Mesenchymal stem cell (in vitro differentiated cells and primary cell): ENCODE data around the gene HPRT1.

ENCODE experiments used
- DNase-seq: peaks from one replicate; pipeline ENCODE4 v3.0.0-alpha.2; 2013
- H2AFZ ChIP-seq: one replicate; pipeline ENCODE4 v1.6.1; 2013; ENCODE audit warnings: low read depth, mild to moderate bottlenecking, control low read depth, inconsistent platforms, low read length, moderate library complexity
- H2AK5ac ChIP-seq: 2 replicates; pipeline ENCODE4 v1.6.1; 2013; ENCODE audit warnings: low read length, moderate library complexity, mild to moderate bottlenecking, inconsistent platforms; ENCODE audit not compliant: severe bottlenecking
- H2BK120ac ChIP-seq: one replicate; pipeline ENCODE4 v1.6.1; 2013; ENCODE audit warnings: low read depth, mild to moderate bottlenecking, inconsistent platforms, low read length, moderate library complexity
- H2BK12ac ChIP-seq, 2 experiments: one replicate each; pipeline ENCODE4 v1.6.1; 2013; ENCODE audit warnings: inconsistent platforms in 2 of 2, low read length in 2 of 2, mild to moderate bottlenecking in 2 of 2, moderate library complexity in 2 of 2, control low read depth in 1 of 2
- H2BK15ac ChIP-seq: one replicate; pipeline ENCODE4 v1.6.1; 2013; ENCODE audit warnings: mild to moderate bottlenecking, low read depth, inconsistent platforms; ENCODE audit not compliant: poor library complexity, severe bottlenecking
- H2BK5ac ChIP-seq: 2 replicates; pipeline ENCODE4 v1.6.1; 2013; ENCODE audit warnings: low read depth, mild to moderate bottlenecking, low read length, control low read depth, inconsistent platforms; ENCODE audit not compliant: poor library complexity, severe bottlenecking
- H3K14ac ChIP-seq, 2 experiments: one replicate each; pipeline ENCODE4 v1.6.1; 2013; ENCODE audit warnings: inconsistent platforms in 2 of 2, low read length in 2 of 2, control low read depth in 1 of 2, mild to moderate bottlenecking in 1 of 2, moderate library complexity in 1 of 2
- H3K18ac ChIP-seq, 2 experiments: one replicate each; pipeline ENCODE4 v1.6.1; 2013; ENCODE audit warnings: inconsistent platforms in 2 of 2, low read length in 2 of 2, control low read depth in 1 of 2, low read depth in 1 of 2, mild to moderate bottlenecking in 1 of 2
- H3K23ac ChIP-seq, 2 experiments: one replicate each; pipeline ENCODE4 v1.6.1; 2013; ENCODE audit warnings: inconsistent platforms in 2 of 2, low read length in 2 of 2, mild to moderate bottlenecking in 2 of 2, moderate library complexity in 2 of 2, control low read depth in 1 of 2
- H3K27ac ChIP-seq: 2 replicates; pipeline ENCODE4 v1.5.1; 2013; ENCODE audit warnings: mild to moderate bottlenecking, moderate library complexity, low read length, control low read depth, inconsistent platforms; ENCODE audit not compliant: poor library complexity, severe bottlenecking
- H3K27me3 ChIP-seq, 2 experiments: 2 replicates each; pipeline versions ENCODE4 v1.6.1 to v1.7.0; 2013; ENCODE audit warnings: low read length in 2 of 2, mild to moderate bottlenecking in 2 of 2, moderate library complexity in 2 of 2, control low read depth in 1 of 2, inconsistent platforms in 1 of 2; ENCODE audit not compliant: control insufficient read depth in 1 of 2, insufficient read depth in 1 of 2
- H3K36me3 ChIP-seq, 2 experiments: 2 replicates each; pipeline versions ENCODE4 v1.6.1 to v1.7.0; 2013; ENCODE audit warnings: low read length in 2 of 2, control low read depth in 1 of 2, inconsistent platforms in 1 of 2, low read depth in 1 of 2, mild to moderate bottlenecking in 1 of 2; ENCODE audit not compliant: insufficient read depth in 2 of 2, control insufficient read depth in 1 of 2
- H3K4ac ChIP-seq, 2 experiments: one replicate each; pipeline ENCODE4 v1.6.1; 2013; ENCODE audit warnings: inconsistent platforms in 2 of 2, low read length in 2 of 2, mild to moderate bottlenecking in 2 of 2, moderate library complexity in 2 of 2, control low read depth in 1 of 2, low read depth in 1 of 2
- H3K4me1 ChIP-seq: 2 replicates; pipeline ENCODE4 v1.6.1; 2013; ENCODE audit warnings: low read depth, low read length, control low read depth; ENCODE audit not compliant: control insufficient read depth, insufficient read depth
- H3K4me2 ChIP-seq: 2 replicates; pipeline ENCODE4 v1.6.1; 2013; ENCODE audit warnings: low read length, mild to moderate bottlenecking, inconsistent platforms; ENCODE audit not compliant: poor library complexity, severe bottlenecking
- H3K4me3 ChIP-seq, 2 experiments: 2 replicates each; pipeline versions ENCODE4 v1.5.1 to v1.7.0; 2013; ENCODE audit warnings: low read length in 2 of 2, mild to moderate bottlenecking in 2 of 2, control low read depth in 1 of 2, low read depth in 1 of 2; ENCODE audit not compliant: insufficient read depth in 1 of 2
- H3K79me1 ChIP-seq: replicated peaks from 2 replicates; pipeline ENCODE4 v1.6.1; 2013; ENCODE audit warnings: mild to moderate bottlenecking, control low read depth, low read length, inconsistent platforms; ENCODE audit not compliant: poor library complexity, severe bottlenecking
- H3K9ac ChIP-seq: 2 replicates; pipeline ENCODE4 v1.7.0; 2013; ENCODE audit warnings: mild to moderate bottlenecking, low read length, moderate library complexity
- H3K9me3 ChIP-seq: 2 replicates; pipeline ENCODE4 v1.7.0; 2013; ENCODE audit warnings: mild to moderate bottlenecking, low read length; ENCODE audit not compliant: control insufficient read depth
- H4K8ac ChIP-seq: one replicate; pipeline ENCODE4 v1.6.1; 2013; ENCODE audit warnings: inconsistent platforms, mild to moderate bottlenecking, low read length, moderate library complexity
- H4K91ac ChIP-seq: one replicate; pipeline ENCODE4 v1.6.1; 2013; ENCODE audit warnings: mild to moderate bottlenecking, low read length, inconsistent platforms
- WGBS: methylation state at CpG from one replicate; pipeline ENCODE4 v1.1.7; 2013; ENCODE audit warnings: mixed read lengths; 5-methylcytosine and 5-hydroxymethylcytosine counted together

Gene HPRT1

DNA sequence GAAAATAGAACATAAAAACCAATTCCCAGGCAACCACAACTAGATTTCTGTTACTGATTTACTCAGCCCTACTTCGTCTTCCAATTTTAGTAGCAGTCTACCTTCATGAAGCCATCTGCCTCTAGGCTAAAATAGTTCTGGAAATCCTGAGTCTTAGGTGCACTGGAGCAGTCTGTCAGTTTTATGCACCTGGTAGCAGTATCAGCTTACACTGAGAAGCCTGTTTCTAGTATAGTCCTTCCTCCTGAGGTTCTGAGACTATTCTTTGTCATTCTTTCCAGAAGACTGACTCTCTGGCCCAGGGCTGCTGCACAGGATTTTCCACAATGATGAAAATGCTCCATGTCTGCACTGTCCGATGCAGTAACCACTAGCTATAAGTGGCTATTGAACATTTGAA, 16.9 kb upstream of the HPRT1 start:
- H4K91ac ChIP-seq, result no peak overlapping the region
- H3K18ac ChIP-seq, result no peak overlapping the region
- no peak overlapping the region for H2AK5ac ChIP-seq
- H2BK15ac ChIP-seq, result no peak overlapping the region
- H3K14ac ChIP-seq, result no peak overlapping the region
- H3K79me1 ChIP-seq, result no peaks in the 10 kb centered on the region
- H3K36me3 ChIP-seq, result no peaks in the 10 kb centered on the region
- DNase-seq, result no peak
- H2AFZ ChIP-seq, result no peak overlapping the region
- H3K9me3 ChIP-seq, result no peaks in the 10 kb centered on the region
- no peak overlapping the region for H3K4me2 ChIP-seq
- no peak overlapping the region for H4K8ac ChIP-seq
- no peaks in the 10 kb centered on the region for H3K27me3 ChIP-seq
- H2BK5ac ChIP-seq, result no peak overlapping the region
- H3K4me1 ChIP-seq, result peaks cover 1% of the 10 kb centered on the region
- H3K27ac ChIP-seq, result no peak overlapping the region
- 100% methylated on average over 1 of the region's 2 CpGs for WGBS
- no peak overlapping the region for H3K9ac ChIP-seq
- H3K23ac ChIP-seq, result no peak overlapping the region
- no peak overlapping the region for H2BK120ac ChIP-seq
- H3K4me3 ChIP-seq, result no peak overlapping the region
- no peak overlapping the region for H3K4ac ChIP-seq
- H2BK12ac ChIP-seq, result no peak overlapping the region

DNA sequence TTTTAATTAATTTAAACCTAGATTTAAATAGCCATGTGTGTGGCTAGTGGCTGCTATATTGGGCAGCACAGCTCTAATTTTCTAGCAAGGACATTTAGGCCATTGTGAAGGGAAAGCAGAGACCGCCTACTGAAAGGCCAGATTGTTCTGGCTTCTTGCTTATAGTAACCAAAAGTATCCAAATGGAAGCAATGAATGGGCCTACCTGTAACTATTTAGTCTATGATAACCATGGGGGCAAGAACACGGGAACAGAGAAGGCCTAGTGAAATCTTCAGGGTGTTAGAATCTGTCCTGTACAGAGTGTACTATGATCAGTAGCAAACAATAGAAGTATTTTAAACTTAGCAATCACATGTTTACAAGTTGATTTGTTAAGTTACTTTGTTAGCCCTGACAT, 16.5 kb upstream of the HPRT1 start:
- H3K4me3 ChIP-seq, result no peak overlapping the region

DNA sequence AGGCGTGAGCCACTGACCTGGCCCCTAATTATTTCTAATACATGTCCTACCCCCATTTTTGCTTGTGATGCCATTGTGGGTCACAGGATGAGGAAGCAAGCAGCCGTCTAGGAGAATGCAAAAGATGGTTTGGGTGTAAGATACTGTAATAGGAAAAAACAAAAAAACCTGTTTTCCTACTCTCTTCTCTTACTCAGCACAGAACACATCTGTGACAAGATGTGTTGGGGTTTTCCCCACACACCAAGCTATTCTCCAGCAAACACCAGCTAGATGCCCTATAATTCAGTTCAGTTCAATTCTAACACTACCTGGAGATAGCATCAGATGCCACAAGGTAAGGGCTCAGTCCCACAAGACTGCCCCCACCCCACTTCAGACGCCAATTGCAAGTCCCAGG, 15.3 kb upstream of the HPRT1 start:
- Histone ChIP-seq H2BK120ac (no peak overlapping the region), H3K4me3 (no peak overlapping the region)
- WGBS, result 100% methylated on average over 1 of the region's 3 CpGs

More for the DNA sequence above, 16.5 kb upstream of the HPRT1 start:
- H3K23ac ChIP-seq, result no peak overlapping the region
- H3K27me3 ChIP-seq, result no peaks in the 10 kb centered on the region
- no peak overlapping the region for H3K14ac ChIP-seq
- no CpG with 5 or more reads among the region's 2 CpGs for WGBS
- H2BK5ac ChIP-seq, result no peak overlapping the region
- H3K4me1 ChIP-seq, result peaks cover 1% of the 10 kb centered on the region
- no peaks in the 10 kb centered on the region for H3K9me3 ChIP-seq
- no peak overlapping the region for H3K4me2 ChIP-seq
- H3K36me3 ChIP-seq, result no peaks in the 10 kb centered on the region
- H2BK12ac ChIP-seq, result no peak overlapping the region
- H3K27ac ChIP-seq, result no peak overlapping the region
- H2AK5ac ChIP-seq, result no peak overlapping the region
- H2AFZ ChIP-seq, result no peak overlapping the region
- H3K18ac ChIP-seq, result no peak overlapping the region
- H2BK15ac ChIP-seq, result no peak overlapping the region
- H2BK120ac ChIP-seq, result no peak overlapping the region
- no peak overlapping the region for H3K9ac ChIP-seq
- DNase-seq, result no peak
- no peak overlapping the region for H4K91ac ChIP-seq
- no peaks in the 10 kb centered on the region for H3K79me1 ChIP-seq
- no peak overlapping the region for H3K4ac ChIP-seq
- H4K8ac ChIP-seq, result no peak overlapping the region

DNA sequence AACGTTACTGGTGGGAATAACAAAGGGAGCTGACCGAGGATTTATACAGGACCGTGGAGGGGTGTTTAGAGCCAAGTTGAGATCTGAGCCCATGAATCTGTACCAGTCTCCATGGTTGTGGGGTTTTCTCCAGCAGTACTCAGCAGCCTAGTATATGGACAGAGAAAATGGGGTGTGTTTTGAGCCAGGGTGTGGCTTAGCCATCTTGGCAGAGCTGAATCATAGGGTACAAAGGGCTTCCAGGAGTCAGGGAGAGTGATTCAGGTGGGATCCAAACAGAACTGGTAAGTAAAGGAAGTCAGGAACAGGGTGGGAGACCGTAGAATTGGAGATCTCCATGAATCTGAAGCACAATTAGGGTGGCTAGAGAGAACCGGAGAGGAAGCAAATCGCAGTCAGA, 7.4 kb upstream of the HPRT1 start:
- Histone ChIP-seq H2BK12ac (no peak overlapping the region), H3K4me2 (no peak overlapping the region), H3K23ac (no peak overlapping the region), H2AFZ (no peak overlapping the region), H3K14ac (no peak overlapping the region), H3K18ac (no peak overlapping the region), H2BK15ac (no peak overlapping the region), H3K9ac (no peak overlapping the region), H3K4ac (no peak overlapping the region), H2BK5ac (no peak overlapping the region), H3K27me3 (no peaks in the 10 kb centered on the region), H3K4me3 (no peak overlapping the region), H4K91ac (no peak overlapping the region), H4K8ac (no peak overlapping the region), H3K4me1 (no peaks in the 10 kb centered on the region), H2AK5ac (no peak overlapping the region), H3K27ac (no peak overlapping the region), H3K79me1 (no peaks in the 10 kb centered on the region), H2BK120ac (no peak overlapping the region), H3K9me3 (no peaks in the 10 kb centered on the region), H3K36me3 (no peaks in the 10 kb centered on the region)
- 89% methylated on average over 6 of the region's 6 CpGs for whole genome bisulfite sequencing
- no peak for DNase-seq

More for the DNA sequence above, 15.3 kb upstream of the HPRT1 start:
- peaks cover 1% of the 10 kb centered on the region for H3K4me1 ChIP-seq
- H3K14ac ChIP-seq, result no peak overlapping the region
- H4K8ac ChIP-seq, result no peak overlapping the region
- no peaks in the 10 kb centered on the region for H3K27me3 ChIP-seq
- no peak overlapping the region for H3K4me2 ChIP-seq
- H3K27ac ChIP-seq, result no peak overlapping the region
- H2BK15ac ChIP-seq, result no peak overlapping the region
- H3K79me1 ChIP-seq, result no peaks in the 10 kb centered on the region
- no peak overlapping the region for H2BK12ac ChIP-seq
- H3K4ac ChIP-seq, result no peak overlapping the region
- DNase-seq, result no peak
- H3K23ac ChIP-seq, result no peak overlapping the region
- H3K9me3 ChIP-seq, result no peaks in the 10 kb centered on the region
- no peak overlapping the region for H4K91ac ChIP-seq
- H2AFZ ChIP-seq, result no peak overlapping the region
- H3K9ac ChIP-seq, result no peak overlapping the region
- no peak overlapping the region for H3K18ac ChIP-seq
- no peaks in the 10 kb centered on the region for H3K36me3 ChIP-seq
- no peak overlapping the region for H2AK5ac ChIP-seq
- no peak overlapping the region for H2BK5ac ChIP-seq
